GM12878 (cell line): ENCODE data around the gene AP4S1. TPM values are rescaled to one million over a fixed set of nuclear protein-coding genes. Genes with fewer than 3 reads are reported as not detected.

Experiments used
- ATAC-seq: fragments of 200-7000 bp; cut with Tn5 transposase; 3 replicates; pipeline ENCODE4 v1.9.1; 2020; ENCODE audit warnings: mild to moderate bottlenecking, moderate library complexity
- BruUV-seq: library from RNA; stranded (reverse); fragments of 400-500 nt; replicated peaks from 2 replicates; lab custom pipeline; 2021; lab: Mats Ljungman, UMichigan
- CTCF ChIA-PET: fragments of 300-600 bp; sonication (Branson Sonifier 250); formaldehyde crosslinking; extraction: SDS; loops from one replicate; lab custom pipeline; 2021; ENCODE audit warnings: inconsistent platforms; lab: Yijun Ruan, JAX
- POLR2A ChIA-PET: fragments of 350-600 bp; formaldehyde crosslinking; extraction: SDS; loops from one replicate; lab custom pipeline; 2021; ENCODE audit warnings: inconsistent platforms; lab: Charles Lee
- RAD21 ChIA-PET: fragments of 300-600 bp; sonication (Branson Sonifier 250); formaldehyde crosslinking; loops from one replicate; lab custom pipeline; 2023; ENCODE audit warnings: antibody characterized with exemption; ENCODE audit not compliant: unreplicated experiment; lab: Charles Lee
- SMC1A ChIA-PET: fragments of 300-600 bp; sonication (Branson Sonifier 250); formaldehyde crosslinking; loops from one replicate; lab custom pipeline; 2023; ENCODE audit not compliant: unreplicated experiment, uncharacterized antibody; lab: Charles Lee
- DNase-seq: peaks from one replicate; pipeline ENCODE4 v3.0.0-alpha.2; 2011; ENCODE audit warnings: low read depth, low spot score
- FAIRE-seq: peaks from 3 replicates; lab custom pipeline; 2011; peaks lifted over from hg19 to GRCh38; lab: Jason Lieb, UNC
- H2AFZ ChIP-seq: 2 replicates; pipeline ENCODE4 v1.6.0; 2011; ENCODE audit warnings: low read depth, low read length, control low read depth; ENCODE audit not compliant: control insufficient read depth
- H3K27ac ChIP-seq: 2 replicates; pipeline ENCODE4 v1.5.1; 2011; ENCODE audit warnings: control low read depth; ENCODE audit not compliant: control insufficient read depth, insufficient read depth
- H3K27me3 ChIP-seq, 2 experiments: replicated peaks in 1 of 2; 2 replicates each; pipeline versions ENCODE4 v1.6.0 to v1.6.1; 2011; ENCODE audit warnings: low read length in 1 of 2; ENCODE audit not compliant: control insufficient read depth in 2 of 2, insufficient read depth in 2 of 2
- H3K36me3 ChIP-seq, 2 experiments: 2 replicates each; pipeline ENCODE4 v1.5.1; 2011; ENCODE audit warnings: low read length in 1 of 2; ENCODE audit not compliant: control insufficient read depth in 2 of 2, insufficient read depth in 2 of 2
- H3K4me1 ChIP-seq: 2 replicates; pipeline ENCODE4 v1.6.1; 2011; ENCODE audit warnings: mild to moderate bottlenecking, low read length, moderate library complexity, mixed read lengths; ENCODE audit not compliant: control insufficient read depth, insufficient read depth
- H3K4me2 ChIP-seq: 2 replicates; pipeline ENCODE4 v1.6.0; 2011; ENCODE audit warnings: control low read depth; ENCODE audit not compliant: control insufficient read depth, insufficient read depth
- H3K4me3 ChIP-seq: fragments of 200-600 bp; sonication (generic); 2 replicates; pipeline ENCODE4 v1.5.1; 2016
- H3K79me2 ChIP-seq: 2 replicates; pipeline ENCODE4 v1.6.0; 2011; ENCODE audit warnings: low read length; ENCODE audit not compliant: control insufficient read depth, insufficient read depth
- H3K9ac ChIP-seq: 2 replicates; pipeline ENCODE4 v1.8.0; 2011; ENCODE audit warnings: low read length, control low read depth, mixed read lengths; ENCODE audit not compliant: control insufficient read depth, insufficient read depth
- H3K9me3 ChIP-seq: replicated peaks from 3 replicates; pipeline ENCODE4 v1.5.1; 2011; ENCODE audit warnings: mild to moderate bottlenecking, low read length; ENCODE audit not compliant: control insufficient read depth, insufficient read depth
- H4K20me1 ChIP-seq: 2 replicates; pipeline ENCODE4 v1.6.0; 2011; ENCODE audit not compliant: control insufficient read depth, insufficient read depth
- BCL3 ChIP-seq: IDR thresholded peaks from 2 replicates; pipeline ENCODE4 v1.6.1; 2011; ENCODE audit warnings: borderline replicate concordance, low read depth, mild to moderate bottlenecking, moderate library complexity, low read length; ENCODE audit not compliant: insufficient read depth, poor library complexity, severe bottlenecking
- BHLHE40 ChIP-seq, 2 experiments: fragments of 450-650 bp in 1 of 2; IDR thresholded peaks; 2 replicates each; pipeline ENCODE4 v1.6.1; 2011 to 2017; ENCODE audit warnings: low read depth in 2 of 2, borderline replicate concordance in 1 of 2, improper control_type of control experiment in 1 of 2, low read length in 1 of 2, mild to moderate bottlenecking in 1 of 2
- E2F8 ChIP-seq: fragments of 450-650 bp; IDR thresholded peaks from 2 replicates; pipeline ENCODE4 v1.6.1; 2018; ENCODE audit warnings: mild to moderate bottlenecking, low read depth, moderate library complexity; ENCODE audit not compliant: partially characterized antibody
- IKZF1 ChIP-seq: fragments of 450-650 bp; conservative IDR thresholded peaks from 2 replicates; pipeline ENCODE4 v1.6.1; 2017; ENCODE audit warnings: antibody characterized with exemption, mild to moderate bottlenecking
- KDM1A ChIP-seq: fragments of 200-600 bp; sonication (generic); IDR thresholded peaks from 2 replicates; pipeline ENCODE4 v1.6.1; 2016; ENCODE audit warnings: borderline replicate concordance
- NBN ChIP-seq: fragments of 450-650 bp; IDR thresholded peaks from 2 replicates; pipeline ENCODE4 v1.6.1; 2016
- NFIC ChIP-seq: IDR thresholded peaks from 2 replicates; pipeline ENCODE4 v1.6.1; 2012; ENCODE audit warnings: low read depth, mild to moderate bottlenecking, inconsistent platforms, low read length, moderate library complexity
- PBX3 ChIP-seq: IDR thresholded peaks from 2 replicates; pipeline ENCODE4 v1.6.1; 2011; ENCODE audit warnings: mild to moderate bottlenecking, low read depth, low read length, moderate library complexity; ENCODE audit not compliant: insufficient replicate concordance
- RELA ChIP-seq: fragments of 450-650 bp; IDR thresholded peaks from 2 replicates; pipeline ENCODE4 v1.8.0; 2014; ENCODE audit warnings: borderline replicate concordance; ENCODE audit not compliant: partially characterized antibody
- RFX5 ChIP-seq: IDR thresholded peaks from 2 replicates; pipeline ENCODE4 v1.6.1; 2011; ENCODE audit warnings: low read depth, low read length, improper control_type of control experiment
- SMAD5 ChIP-seq: IDR thresholded peaks from 2 replicates; pipeline ENCODE4 v1.6.1; 2016; ENCODE audit warnings: antibody characterized with exemption, low read depth
- SMC3 ChIP-seq: IDR thresholded peaks from 2 replicates; pipeline ENCODE4 v1.6.1; 2011; ENCODE audit warnings: low read length, improper control_type of control experiment, borderline replicate concordance
- SUPT20H ChIP-seq: IDR thresholded peaks from 2 replicates; pipeline ENCODE4 v1.6.1; 2011; ENCODE audit warnings: low read depth, mild to moderate bottlenecking, low read length, moderate library complexity, borderline replicate concordance; ENCODE audit not compliant: control insufficient read depth
- TCF12 ChIP-seq: IDR thresholded peaks from 2 replicates; pipeline ENCODE4 v1.6.1; 2011; ENCODE audit warnings: low read depth, mild to moderate bottlenecking, low read length
- WRNIP1 ChIP-seq: IDR thresholded peaks from 2 replicates; pipeline ENCODE4 v1.6.1; 2011; ENCODE audit warnings: low read depth, low read length, improper control_type of control experiment, borderline replicate concordance
- WGBS: methylation state at CpG from one replicate; pipeline ENCODE4 v1.1.6; 2016; ENCODE audit warnings: low lambda C conversion rate; ENCODE audit not compliant: insufficient replicate concordance, insufficient coverage; ENCODE audit errors: missing lambda C conversion rate; 5-methylcytosine and 5-hydroxymethylcytosine counted together
- in situ Hi-C: fragments of 300-500 bp; cut with MboI; formaldehyde crosslinking; loops from 9 replicates; pipeline ENCODE4 v1.14.3; 2018; ENCODE audit warnings: mixed read lengths
- intact Hi-C: fragments of 100-400 bp; cut with micrococcal nuclease; formaldehyde crosslinking; loops from one replicate; pipeline ENCODE4 v1.14.2; 2022; ENCODE audit not compliant: unreplicated experiment
- polyA plus RNA-seq, 11 experiments: library from polyadenylated mRNA; depleted of rRNA in 4 of 11; unstranded in 6 of 11; stranded (reverse) in 5 of 11; fragments of >200 nt; fragmentation: Nextera tagmentation in 4 of 11; fragmentation: Illumina TruSeq in 1 of 11; extraction: Ambion mirVana in 4 of 11; extraction: Trizol in 1 of 11; gene quantifications; 1 replicate in 1 of 11; 2 replicates in 10 of 11; pipeline versions ENCODE4 v1.2.1 to v1.2.3, GENCODE V29; 2011 to 2016; ENCODE audit warnings: inconsistent platforms in 2 of 11, missing spikeins in 2 of 11, low read depth in 1 of 11
- total RNA-seq, 4 experiments: library from RNA; depleted of rRNA in 3 of 4; stranded (reverse); fragments of >200 nt in 3 of 4; fragmentation: Illumina TruSeq in 1 of 4; extraction: Trizol in 1 of 4; gene quantifications; 2 replicates each; pipeline versions ENCODE4 v1.2.1 to v1.2.3, GENCODE V29; 2013 to 2021

AP4S1 gene
- total and polyA plus RNA-seq, 10 of the 15 experiments (the other 5 are each of a cell fraction or from before 2014, with no cell fraction given): 3.6 to 9.0 (median 5.7) TPM

GRCh38 chr14:31000629-31001338, 24.7 kb upstream of the AP4S1 start (continued):
- no peak for TF ChIP-seq PBX3

- SMC1A ChIA-PET: no interaction called here
- 86% methylated on average over 6 of the region's 6 CpGs for WGBS
- peaks cover 8% of the 10 kb centered on the region for H3K9me3 ChIP-seq
- no peaks in the 10 kb centered on the region for H4K20me1 ChIP-seq
- in situ Hi-C loops: no loop called here
- H3K4me1 ChIP-seq: no peaks in the 10 kb centered on the region
- no peak for TF ChIP-seq WRNIP1
- TF ChIP-seq BCL3: no peak
- TF ChIP-seq RELA: no peak
- TF ChIP-seq KDM1A: no peak
- no peak for TF ChIP-seq E2F8
- TF ChIP-seq SMAD5: no peak
- TF ChIP-seq IKZF1: no peak
- no peak for TF ChIP-seq SUPT20H
- no peak for TF ChIP-seq BHLHE40 (IDR thresholded peaks at IDR 0.05; ENCODE audit: borderline replicate concordance in 1 of 2, low read depth in 2 of 2, low read length in 1 of 2)
- TF ChIP-seq RFX5: no peak
- no peak for TF ChIP-seq SMC3
- no peak for TF ChIP-seq TCF12
- no peak for TF ChIP-seq NBN
- TF ChIP-seq NFIC: no peak
- no peak overlapping the region for H2AFZ ChIP-seq
- no peak for ATAC-seq
- no TSS peak for BruUV-seq
- H3K4me3 ChIP-seq: no peak overlapping the region
- H3K79me2 ChIP-seq: peaks cover 15% of the 10 kb centered on the region
- H3K27ac ChIP-seq: no peak overlapping the region
- no peak for FAIRE-seq
- H3K4me2 ChIP-seq: no peak overlapping the region
- RAD21 ChIA-PET: no interaction called here
- H3K36me3 ChIP-seq: 0 out of 4 replicates have a peak, but pooled peaks cover 0 to 10% of the 10 kb centered on the region in 2 experiments
- H3K27me3 ChIP-seq: no peaks in the 10 kb centered on the region
- no peak for DNase-seq
- CTCF ChIA-PET: no interaction called here
- POLR2A ChIA-PET: no interaction called here
- H3K9ac ChIP-seq: no peak overlapping the region
- intact Hi-C loops: no loop called here
Measured at GRCh38 chr14:31001339-31001658, 24.1 kb upstream of the AP4S1 start.
